Astrocyte of the cerebellum (primary cell): ENCODE measurements around the gene MINK1.

Source experiments
- DNase-seq: peaks from one replicate; pipeline ENCODE4 v3.0.0-alpha.2; 2011; ENCODE audit warnings: low read depth
- H3K4me3 ChIP-seq: 2 replicates; pipeline ENCODE4 v1.5.1; 2011; ENCODE audit warnings: mild to moderate bottlenecking, low read depth, low read length, moderate library complexity
- in situ Hi-C: cut with HindIII; loops from 2 replicates; pipeline ENCODE4 v1.10.0; 2017; ENCODE audit warnings: low sequenced_read_pairs
- TF ChIP-seq, protein P1 (sequence below): IDR thresholded peaks from 2 replicates; pipeline ENCODE4 v1.5.1; 2012; ENCODE audit warnings: low read length, low read depth, moderate library complexity, mild to moderate bottlenecking; ENCODE audit errors: missing control alignments

Gene MINK1

DNA sequence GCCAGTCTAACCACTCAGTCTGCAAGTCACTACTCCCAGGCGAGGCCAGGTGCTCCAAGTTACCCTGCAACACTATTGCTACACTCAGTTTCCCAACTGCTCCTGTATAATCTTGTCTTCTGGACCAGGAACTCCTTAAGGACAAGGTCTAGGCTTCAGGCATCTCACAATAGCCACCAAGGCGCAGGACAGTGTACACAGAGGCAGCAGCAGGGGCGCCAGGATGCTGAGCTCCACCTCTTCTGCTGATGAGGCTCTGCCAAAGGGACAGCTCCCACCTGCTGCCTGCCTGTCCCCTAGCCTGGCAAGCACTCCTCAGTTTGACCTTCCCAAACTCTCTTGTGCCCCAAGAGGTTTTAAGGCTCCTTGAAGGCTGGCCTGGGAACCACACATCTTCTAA lies 103.3 kb downstream of the MINK1 start:
- no peak for DNase-seq
- in situ Hi-C loops: no loop called here
- TF ChIP-seq, protein P1, sequence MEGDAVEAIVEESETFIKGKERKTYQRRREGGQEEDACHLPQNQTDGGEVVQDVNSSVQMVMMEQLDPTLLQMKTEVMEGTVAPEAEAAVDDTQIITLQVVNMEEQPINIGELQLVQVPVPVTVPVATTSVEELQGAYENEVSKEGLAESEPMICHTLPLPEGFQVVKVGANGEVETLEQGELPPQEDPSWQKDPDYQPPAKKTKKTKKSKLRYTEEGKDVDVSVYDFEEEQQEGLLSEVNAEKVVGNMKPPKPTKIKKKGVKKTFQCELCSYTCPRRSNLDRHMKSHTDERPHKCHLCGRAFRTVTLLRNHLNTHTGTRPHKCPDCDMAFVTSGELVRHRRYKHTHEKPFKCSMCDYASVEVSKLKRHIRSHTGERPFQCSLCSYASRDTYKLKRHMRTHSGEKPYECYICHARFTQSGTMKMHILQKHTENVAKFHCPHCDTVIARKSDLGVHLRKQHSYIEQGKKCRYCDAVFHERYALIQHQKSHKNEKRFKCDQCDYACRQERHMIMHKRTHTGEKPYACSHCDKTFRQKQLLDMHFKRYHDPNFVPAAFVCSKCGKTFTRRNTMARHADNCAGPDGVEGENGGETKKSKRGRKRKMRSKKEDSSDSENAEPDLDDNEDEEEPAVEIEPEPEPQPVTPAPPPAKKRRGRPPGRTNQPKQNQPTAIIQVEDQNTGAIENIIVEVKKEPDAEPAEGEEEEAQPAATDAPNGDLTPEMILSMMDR: no peak
- H3K4me3 ChIP-seq: no peak overlapping the region

DNA sequence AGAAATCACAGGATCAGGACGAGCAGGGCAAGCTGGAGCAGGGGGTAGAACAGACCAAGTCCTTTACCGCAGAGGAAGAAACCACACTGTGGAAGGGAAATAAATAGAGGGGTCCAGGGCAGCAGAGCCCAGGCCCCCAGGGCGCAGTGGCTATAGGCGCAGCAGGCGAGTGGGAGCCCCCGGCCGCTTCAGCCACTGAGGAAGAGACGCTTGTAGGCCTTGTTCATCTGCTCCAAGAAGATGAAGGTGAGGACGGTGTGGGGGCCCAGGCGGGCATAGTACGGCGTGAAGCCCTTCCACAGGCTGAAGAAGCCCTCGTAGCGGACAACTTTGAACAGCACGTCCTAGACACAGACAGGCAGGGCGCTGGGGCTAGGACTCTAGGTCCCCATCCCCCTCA lies 104.4 kb downstream of the MINK1 start:
- DNase-seq: no peak
- in situ Hi-C loops: no loop called here
- TF ChIP-seq, protein P1: no peak
- no peak overlapping the region for H3K4me3 ChIP-seq

DNA sequence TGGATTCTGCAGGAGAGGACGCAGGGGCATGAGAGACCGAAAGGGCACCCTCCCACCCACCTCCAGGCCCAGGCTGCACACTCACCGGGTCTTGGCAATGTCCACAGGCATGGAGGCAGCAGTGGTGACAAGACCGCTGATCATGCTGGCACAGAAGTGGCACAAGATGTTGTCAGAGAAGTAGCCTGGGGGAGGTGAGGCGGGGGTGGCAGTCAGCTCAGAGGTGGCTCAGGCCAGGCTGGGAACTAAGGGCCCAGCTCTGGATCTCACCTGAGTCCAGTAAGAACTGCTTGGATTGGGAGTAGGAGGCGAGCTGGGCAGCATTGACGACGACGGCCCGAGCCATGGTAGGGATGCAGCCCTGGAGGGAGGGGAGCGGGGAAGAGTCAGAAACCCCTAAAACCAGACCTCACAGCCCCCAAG lies 104.9 kb downstream of the MINK1 start:
- no peak for DNase-seq
- H3K4me3 ChIP-seq: no peak overlapping the region
- TF ChIP-seq, protein P1: no peak
- in situ Hi-C loops: no loop called here

DNA sequence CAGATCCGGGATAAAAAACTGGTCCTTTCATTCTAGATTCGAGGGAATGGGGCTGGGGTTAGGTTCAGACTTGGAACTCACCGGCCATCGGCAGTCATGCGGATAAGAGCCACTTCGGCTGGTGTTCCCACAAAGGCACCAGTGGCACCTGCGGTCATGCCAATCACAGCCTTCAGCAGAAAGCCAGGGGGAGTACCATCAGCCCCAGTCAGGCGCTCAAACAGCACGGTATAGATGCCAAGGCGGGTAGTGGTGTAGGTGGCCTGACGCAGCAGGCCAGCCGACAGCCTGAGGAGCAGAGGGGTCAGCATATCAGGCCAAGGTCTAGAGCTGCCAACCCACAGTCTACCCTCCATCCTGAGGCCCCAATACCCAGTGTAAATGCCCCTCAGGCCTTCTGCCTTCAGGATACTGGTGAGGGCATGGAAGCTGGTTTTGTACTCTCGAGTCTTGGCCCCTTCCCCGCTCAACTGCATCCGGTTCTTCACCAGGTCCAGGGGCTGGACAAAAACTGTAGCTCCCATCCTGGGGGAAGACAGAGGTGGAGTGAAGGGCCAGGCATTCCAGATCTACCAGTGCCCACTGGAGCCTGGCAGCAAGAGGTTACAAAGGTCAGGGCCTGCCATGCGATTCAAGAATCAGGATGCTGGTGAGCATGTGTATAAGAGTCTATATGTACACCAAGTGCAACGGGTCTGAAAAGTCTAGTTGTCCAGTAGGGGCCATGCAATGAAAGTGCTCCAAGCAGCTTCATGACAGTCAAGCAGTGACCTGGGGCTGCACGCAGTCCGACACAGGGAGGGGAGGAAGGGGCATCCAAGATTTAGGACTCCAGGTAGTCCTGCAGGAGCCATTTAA lies 105.8 kb downstream of the MINK1 start:
- DNase-seq: no peak
- in situ Hi-C loops: no loop called here
- peak overlapping the region; percentile 83 for H3K4me3 ChIP-seq
- TF ChIP-seq, protein P1: peak; percentile 4

DNA sequence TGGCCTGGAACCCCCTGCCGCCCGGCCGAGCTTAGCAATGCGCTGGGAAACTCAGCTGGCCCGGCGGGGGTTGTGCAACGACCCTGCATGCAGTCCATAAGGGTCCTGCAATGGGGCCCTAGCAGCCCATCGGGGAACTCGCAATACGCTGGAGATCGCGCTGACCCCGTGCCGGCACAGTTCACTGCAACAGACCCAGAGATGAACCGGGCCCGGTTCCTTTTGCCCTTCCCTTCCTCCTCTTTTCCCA lies 106.3 kb downstream of the MINK1 start:
- in situ Hi-C loops: no loop called here

DNA sequence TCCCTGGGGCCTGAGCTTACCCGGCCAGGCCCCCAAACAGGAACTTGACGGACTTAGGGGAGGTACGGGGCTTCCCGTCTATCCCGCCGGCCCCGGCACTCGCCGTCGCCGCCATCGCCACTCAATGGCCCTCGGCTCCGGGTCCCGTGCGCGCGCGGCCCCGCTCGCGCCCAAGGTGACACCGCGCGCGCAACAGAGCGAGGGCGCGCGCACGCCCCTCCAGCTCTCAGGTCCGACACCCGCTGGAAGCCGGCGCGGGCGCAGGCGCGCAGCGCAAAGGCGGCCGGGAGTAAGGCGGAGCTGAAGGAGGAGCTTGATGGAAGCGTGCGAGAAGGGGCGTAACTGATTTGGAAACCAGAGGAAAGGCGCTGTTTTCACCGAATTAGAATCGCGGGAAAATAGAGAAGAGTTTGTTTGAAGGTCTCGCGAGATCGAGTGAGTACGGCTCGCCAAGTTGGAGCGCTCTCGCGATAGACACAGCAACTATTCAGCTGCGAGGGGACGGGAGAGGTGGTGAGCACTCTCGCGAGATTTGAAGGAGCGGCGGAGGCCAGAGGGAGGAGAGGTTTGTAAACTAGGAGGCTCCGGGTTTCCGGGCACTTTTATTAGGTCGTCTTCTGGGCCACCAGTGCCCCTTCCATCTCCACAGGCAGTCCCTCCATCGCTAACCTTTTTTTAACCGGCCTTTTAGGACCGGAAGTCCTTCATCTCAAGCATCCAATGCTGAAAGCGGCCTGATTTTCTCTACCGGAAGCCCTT lies 106.8 kb downstream of the MINK1 start, which contains the start of the genes RNF167 and SLC25A11:
Gene RNF167, plus strand, starts transcription at position 473 of the 759 bp plus-strand sequence. CDS start 642 bp downstream, outside the sequence.
Gene SLC25A11, minus strand, starts transcription at position 251 of the 759 bp plus-strand sequence. Its CDS starts 136 bp downstream, at position 115.
- peak within 1 kb of the TSS; percentile 83 for H3K4me3 ChIP-seq
- in situ Hi-C loops: no loop called here
- TF ChIP-seq, protein P1: no peak
- DNase-seq: peak; percentile 100

More for the DNA sequence above, 106.3 kb downstream of the MINK1 start:
- peak overlapping the region; percentile 83 for H3K4me3 ChIP-seq
- TF ChIP-seq, protein P1: no peak
- DNase-seq: no peak
